ENCODE data around the gene PGAP6. TPM values are rescaled to one million over a fixed set of nuclear protein-coding genes. Genes with fewer than 3 reads are reported as not detected.

Gene PGAP6
- total and polyA plus RNA-seq, 2 of the 13 experiments (the other 11 are each of a cell fraction or from before 2014, with no cell fraction given), result 52.7 to 136 TPM

DNA sequence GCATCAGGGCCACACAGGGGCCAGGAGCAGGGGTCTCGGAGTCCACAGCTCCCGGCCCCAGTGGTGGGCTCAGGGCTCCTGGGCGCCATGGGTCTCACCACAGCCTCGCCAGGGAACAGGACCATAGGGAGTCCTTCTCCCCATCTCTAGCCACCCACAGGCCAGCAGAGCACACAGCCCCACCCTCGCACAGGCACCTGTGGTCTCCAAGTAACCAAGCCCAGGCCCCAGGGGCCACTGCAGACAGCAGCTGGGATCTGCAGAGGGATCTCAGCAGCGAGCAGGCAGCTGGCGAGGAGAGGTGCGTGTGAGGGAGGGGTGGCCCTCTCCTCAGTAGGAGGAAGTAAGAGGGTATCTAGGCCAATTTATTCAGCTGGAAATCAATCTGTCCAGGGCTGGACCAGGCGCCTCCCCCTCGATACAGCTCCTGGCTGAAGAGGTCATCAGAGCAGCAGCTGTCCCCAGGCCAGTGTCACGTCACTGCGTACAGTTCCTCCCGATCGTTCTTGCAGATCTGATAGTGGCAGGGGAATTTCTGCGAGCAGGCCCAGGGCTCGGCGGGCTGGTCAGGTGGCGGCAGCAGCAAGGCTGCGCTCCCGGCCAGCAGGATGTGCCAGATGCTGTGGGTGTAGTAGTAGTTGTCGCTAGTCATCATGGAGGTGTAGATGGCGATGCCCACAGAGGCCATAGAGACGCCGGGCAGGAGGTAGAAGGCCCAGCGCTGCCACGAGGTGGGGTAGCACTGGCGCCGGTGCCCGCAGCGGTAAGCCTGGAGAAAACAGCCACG is 10.1 kb downstream of the PGAP6 start:
- Histone ChIP-seq H3K27ac (ENCODE audit: extremely low read length, insufficient read depth, low read length) (no peak overlapping the region), H3K9ac (ENCODE audit: insufficient read depth, low read depth, low read length) (no peak overlapping the region), H2AFZ (ENCODE audit: low read length) (no peak overlapping the region), H3K27me3 (ENCODE audit: control insufficient read depth in 1 of 2, insufficient read depth in 2 of 2, low read length in 2 of 2) (no peaks in the 10 kb centered on the region), H3K36me3 (replicated peaks in 1 of 2; ENCODE audit: control insufficient read depth in 1 of 2, insufficient read depth in 2 of 2, low read length in 2 of 2) (peaks cover 18 to 39% of the 10 kb centered on the region in 2 experiments; a peak in 4 of 5 replicates), H3K4me2 (ENCODE audit: low read depth, low read length) (no peak overlapping the region), H3K4me3 (replicated peaks in 1 of 3; ENCODE audit: insufficient read depth in 1 of 3, low read depth in 2 of 3, low read length in 3 of 3) (no peak overlapping the region), H4K20me1 (ENCODE audit: insufficient read depth, low read length) (no peaks in the 10 kb centered on the region), H3K4me1 (ENCODE audit: insufficient read depth, low read length) (peaks cover 18% of the 10 kb centered on the region), H3K9me3 (ENCODE audit: low read length) (no peaks in the 10 kb centered on the region), H3K79me2 (ENCODE audit: insufficient read depth, low read length) (peaks cover 6% of the 10 kb centered on the region)
- FAIRE-seq, result no peak
- intact Hi-C loops (cut with micrococcal nuclease; ENCODE audit: unreplicated experiment), result no loop called here
- TF ChIP-seq MYNN (CRISPR knock-in tag; IDR thresholded peaks at IDR 0.05; ENCODE audit: low read depth), result no peak
- BruUV-seq (replicated peaks), result TSS peak; percentile 30
- 96% methylated on average over 20 of the region's 31 CpGs for WGBS (ENCODE audit: low lambda C conversion rate)
- no peak for ATAC-seq
- ChIA-PET POLR2A (interaction anchor here (1.6 to 2.8 kb wide), 2 partner anchors 9 to 10 kb away, joined by 5 to 27 read pairs; partner anchors contain the start of gene PGAP6), CTCF (ENCODE audit: low intra/inter-chr PET ratio, low total read pairs) (no interaction called here)
- in situ Hi-C loops (cut with HindIII; ENCODE audit: extremely low pct_ligation_motif_present, low pct_unique_long_range_greater_than_20kb), result no loop called here
- DNase-seq (ENCODE audit: low spot score), result no peak

DNA sequence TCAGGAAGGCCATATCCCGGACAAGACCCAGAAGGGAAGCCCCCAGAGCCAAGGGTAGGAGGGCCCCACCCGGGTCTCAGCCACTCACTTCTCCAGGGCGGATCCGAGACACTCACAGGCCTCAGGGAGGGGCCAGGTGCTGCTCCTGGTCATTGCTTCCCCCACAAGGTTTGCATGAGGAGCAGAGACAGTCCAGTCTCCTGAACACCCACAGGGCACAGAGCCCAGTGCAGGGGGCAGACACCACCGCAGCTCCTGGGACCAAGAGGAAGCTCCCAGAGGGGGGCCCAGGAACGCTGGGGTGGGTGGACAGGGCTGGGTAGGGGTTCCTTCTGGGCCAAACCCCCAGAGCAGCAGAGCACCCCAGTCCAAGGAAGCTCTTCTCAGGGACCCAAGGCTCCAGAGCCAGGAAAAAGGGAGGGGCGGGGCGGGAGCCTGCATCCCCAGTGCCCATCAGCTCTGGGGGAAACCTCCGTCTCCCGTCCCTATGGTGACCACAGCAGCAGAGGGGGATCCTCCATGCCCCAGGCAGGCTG is 10.7 kb downstream of the PGAP6 start:
- intact Hi-C loops (cut with micrococcal nuclease; ENCODE audit: unreplicated experiment), result no loop called here
- Histone ChIP-seq H3K27ac (ENCODE audit: extremely low read length, insufficient read depth, low read length) (peak overlapping the region; percentile 44), H3K4me3 (replicated peaks in 1 of 3; ENCODE audit: insufficient read depth in 1 of 3, low read depth in 2 of 3, low read length in 3 of 3) (peak overlapping the region in 2 of 3 experiments; percentile 36 to 44; a peak in 5 of 6 replicates), H3K9me3 (ENCODE audit: low read length) (no peaks in the 10 kb centered on the region), H2AFZ (ENCODE audit: low read length) (no peak overlapping the region), H3K4me2 (ENCODE audit: low read depth, low read length) (peak overlapping the region; percentile 64), H3K4me1 (ENCODE audit: insufficient read depth, low read length) (peaks cover 24% of the 10 kb centered on the region), H3K9ac (ENCODE audit: insufficient read depth, low read depth, low read length) (0 out of 2 replicates have a peak overlapping the region, but pooled peaks have one; percentile 28), H4K20me1 (ENCODE audit: insufficient read depth, low read length) (no peaks in the 10 kb centered on the region), H3K27me3 (ENCODE audit: control insufficient read depth in 1 of 2, insufficient read depth in 2 of 2, low read length in 2 of 2) (no peaks in the 10 kb centered on the region), H3K36me3 (replicated peaks in 1 of 2; ENCODE audit: control insufficient read depth in 1 of 2, insufficient read depth in 2 of 2, low read length in 2 of 2) (peaks cover 16 to 40% of the 10 kb centered on the region in 2 experiments; a peak in 4 of 5 replicates), H3K79me2 (ENCODE audit: insufficient read depth, low read length) (peaks cover 6% of the 10 kb centered on the region)
- WGBS (ENCODE audit: low lambda C conversion rate), result 85% methylated on average over 4 of the region's 10 CpGs
- FAIRE-seq (no peak), ATAC-seq (no peak; the same call in 2 of the 3 replicates), DNase-seq (ENCODE audit: low spot score) (no peak)
- ChIA-PET POLR2A (interaction anchor here (1.0 to 2.8 kb wide), 5 partner anchors 9 to 136 kb away, joined by 4 to 27 read pairs (median 6); partner anchors contain the start of genes AXIN1, DECR2, FAM234A and PGAP6), CTCF (ENCODE audit: low intra/inter-chr PET ratio, low total read pairs) (no interaction called here)
- in situ Hi-C loops (cut with HindIII; ENCODE audit: extremely low pct_ligation_motif_present, low pct_unique_long_range_greater_than_20kb), result no loop called here
- BruUV-seq (replicated peaks), result no TSS peak
- TF ChIP-seq AGO2 (optimal IDR thresholded peaks at IDR 0.05; ENCODE audit: low read depth, low read length) (peak; percentile 33), AGO1 (IDR thresholded peaks at IDR 0.05; ENCODE audit: low read depth, low read length, poor library complexity, severe bottlenecking) (no peak), RBM39 (IDR thresholded peaks at IDR 0.05; ENCODE audit: low read depth, low read length, poor library complexity, severe bottlenecking) (no peak), ZNF543 (CRISPR knock-in tag; IDR thresholded peaks at IDR 0.05) (no peak), MTA1 (CRISPR knock-in tag; IDR thresholded peaks at IDR 0.05; ENCODE audit: borderline replicate concordance) (no peak), RXRA (CRISPR knock-in tag; IDR thresholded peaks at IDR 0.05) (no peak), DMAP1 (CRISPR knock-in tag; IDR thresholded peaks at IDR 0.05) (0 out of 2 replicates have a peak, but pooled peaks have one; percentile 8), RBFOX2 (IDR thresholded peaks at IDR 0.05; ENCODE audit: low read depth, low read length) (0 out of 2 replicates have a peak, but pooled peaks have one; percentile 7), NFYB (CRISPR knock-in tag; IDR thresholded peaks at IDR 0.05) (no peak), ZNF749 (CRISPR knock-in tag; IDR thresholded peaks at IDR 0.05; ENCODE audit: borderline replicate concordance) (no peak), HMGA1 (CRISPR knock-in tag; conservative IDR thresholded peaks at IDR 0.05) (no peak), SP4 (CRISPR knock-in tag; IDR thresholded peaks at IDR 0.05) (no peak), JUNB (CRISPR knock-in tag; IDR thresholded peaks at IDR 0.05; ENCODE audit: borderline replicate concordance) (no peak)
